Measurements from ENCODE around the gene ERGIC3.
A peak's percentile ranks its signal among the peaks of the same experiment; 100 is the strongest.
"Not testable (repeated sequence)": the region's sequence is repeated elsewhere in the genome, so short reads cannot be mapped to it uniquely, and the experiment has no call there.

Gene ERGIC3

GRCh38 chr20:35517767-35518166 is 24.1 kb upstream of the ERGIC3 start:
- not testable (repeated sequence) for H3K9me3 ChIP-seq (ENCODE audit: control insufficient read depth in 2 of 2, low read length in 2 of 2); H3K27ac ChIP-seq (ENCODE audit: low read depth in 2 of 2, low read length in 2 of 2); H3K4me1 ChIP-seq (ENCODE audit: control insufficient read depth in 2 of 2, insufficient read depth in 2 of 2, low read length in 2 of 2); H3K27me3 ChIP-seq (ENCODE audit: control insufficient read depth in 2 of 2, insufficient read depth in 2 of 2, low read length in 2 of 2); H3K4me3 ChIP-seq (ENCODE audit: low read length in 2 of 2); H3K9ac ChIP-seq (ENCODE audit: low read depth in 1 of 2, low read length in 2 of 2)
- peaks cover 0 to 15% of the 10 kb centered on the region in 2 donors for H3K36me3 ChIP-seq (ENCODE audit: control insufficient read depth in 2 of 2, insufficient read depth in 2 of 2, low read length in 2 of 2)

GRCh38 chr20:35518955-35519354 is 22.9 kb upstream of the ERGIC3 start:
- no peak overlapping the region for H3K27ac ChIP-seq (ENCODE audit: low read depth in 2 of 2, low read length in 2 of 2)
- peaks cover 0 to 11% of the 10 kb centered on the region in 2 donors for H3K36me3 ChIP-seq (ENCODE audit: control insufficient read depth in 2 of 2, insufficient read depth in 2 of 2, low read length in 2 of 2)
- no peak overlapping the region for H3K4me3 ChIP-seq (ENCODE audit: low read length in 2 of 2)
- H3K27me3 ChIP-seq (ENCODE audit: control insufficient read depth in 2 of 2, insufficient read depth in 2 of 2, low read length in 2 of 2), result no peaks in the 10 kb centered on the region
- H3K9ac ChIP-seq (ENCODE audit: low read depth in 1 of 2, low read length in 2 of 2), result no peak overlapping the region
- no peaks in the 10 kb centered on the region for H3K4me1 ChIP-seq (ENCODE audit: control insufficient read depth in 2 of 2, insufficient read depth in 2 of 2, low read length in 2 of 2)
- H3K9me3 ChIP-seq (ENCODE audit: control insufficient read depth in 2 of 2, low read length in 2 of 2), result no peaks in the 10 kb centered on the region

GRCh38 chr20:35523298-35523888 is 18.5 kb upstream of the ERGIC3 start:
- Histone ChIP-seq H3K9me3 (ENCODE audit: control insufficient read depth in 2 of 2, low read length in 2 of 2) (no peaks in the 10 kb centered on the region), H3K36me3 (ENCODE audit: control insufficient read depth in 2 of 2, insufficient read depth in 2 of 2, low read length in 2 of 2) (no peaks in the 10 kb centered on the region), H3K9ac (ENCODE audit: low read depth in 1 of 2, low read length in 2 of 2) (no peak overlapping the region), H3K4me1 (ENCODE audit: control insufficient read depth in 2 of 2, insufficient read depth in 2 of 2, low read length in 2 of 2) (no peaks in the 10 kb centered on the region), H3K4me3 (ENCODE audit: low read length in 2 of 2) (no peak overlapping the region), H3K27me3 (ENCODE audit: control insufficient read depth in 2 of 2, insufficient read depth in 2 of 2, low read length in 2 of 2) (no peaks in the 10 kb centered on the region), H3K27ac (ENCODE audit: low read depth in 2 of 2, low read length in 2 of 2) (no peak overlapping the region)

- Histone ChIP-seq H3K9me3 (ENCODE audit: control insufficient read depth in 2 of 2, low read length in 2 of 2) (no peaks in the 10 kb centered on the region), H3K4me3 (ENCODE audit: low read length in 2 of 2) (no peak overlapping the region), H3K4me1 (ENCODE audit: control insufficient read depth in 2 of 2, insufficient read depth in 2 of 2, low read length in 2 of 2) (no peaks in the 10 kb centered on the region), H3K27ac (ENCODE audit: low read depth in 2 of 2, low read length in 2 of 2) (no peak overlapping the region), H3K9ac (ENCODE audit: low read depth in 1 of 2, low read length in 2 of 2) (no peak overlapping the region), H3K36me3 (ENCODE audit: control insufficient read depth in 2 of 2, insufficient read depth in 2 of 2, low read length in 2 of 2) (no peaks in the 10 kb centered on the region), H3K27me3 (ENCODE audit: control insufficient read depth in 2 of 2, insufficient read depth in 2 of 2, low read length in 2 of 2) (no peaks in the 10 kb centered on the region)
Measured at GRCh38 chr20:35525639-35526038, 16.2 kb upstream of the ERGIC3 start.

- no peaks in the 10 kb centered on the region for H3K36me3 ChIP-seq (ENCODE audit: control insufficient read depth in 2 of 2, insufficient read depth in 2 of 2, low read length in 2 of 2)
- H3K9me3 ChIP-seq (ENCODE audit: control insufficient read depth in 2 of 2, low read length in 2 of 2), result no peaks in the 10 kb centered on the region
- no peaks in the 10 kb centered on the region for H3K27me3 ChIP-seq (ENCODE audit: control insufficient read depth in 2 of 2, insufficient read depth in 2 of 2, low read length in 2 of 2)
- H3K4me1 ChIP-seq (ENCODE audit: control insufficient read depth in 2 of 2, insufficient read depth in 2 of 2, low read length in 2 of 2), result no peaks in the 10 kb centered on the region
- H3K9ac ChIP-seq (ENCODE audit: low read depth in 1 of 2, low read length in 2 of 2), result no peak overlapping the region
- H3K4me3 ChIP-seq (ENCODE audit: low read length in 2 of 2), result no peak overlapping the region
- H3K27ac ChIP-seq (ENCODE audit: low read depth in 2 of 2, low read length in 2 of 2), result no peak overlapping the region
Measured at GRCh38 chr20:35527122-35527769, 14.6 kb upstream of the ERGIC3 start.

GRCh38 chr20:35529552-35529951 is 12.3 kb upstream of the ERGIC3 start, which contains the start of gene C20orf173:
Gene C20orf173 (minus strand): TSS chr20:35529652. CDS start chr20:35529373, 279 bp downstream.
- Histone ChIP-seq H3K4me3 (ENCODE audit: low read length in 2 of 2) (no peak within 1 kb of the TSS), H3K36me3 (ENCODE audit: control insufficient read depth in 2 of 2, insufficient read depth in 2 of 2, low read length in 2 of 2) (no peaks in the 10 kb centered on the region), H3K9me3 (ENCODE audit: control insufficient read depth in 2 of 2, low read length in 2 of 2) (no peaks in the 10 kb centered on the region), H3K27me3 (ENCODE audit: control insufficient read depth in 2 of 2, insufficient read depth in 2 of 2, low read length in 2 of 2) (no peaks in the 10 kb centered on the region), H3K27ac (ENCODE audit: low read depth in 2 of 2, low read length in 2 of 2) (no peak within 1 kb of the TSS), H3K4me1 (ENCODE audit: control insufficient read depth in 2 of 2, insufficient read depth in 2 of 2, low read length in 2 of 2) (no peaks in the 10 kb centered on the region), H3K9ac (ENCODE audit: low read depth in 1 of 2, low read length in 2 of 2) (no peak within 1 kb of the TSS)

GRCh38 chr20:35539756-35540212 is 2.1 kb upstream of the ERGIC3 start:
- peaks cover 2 to 10% of the 10 kb centered on the region in 2 donors for H3K36me3 ChIP-seq (ENCODE audit: control insufficient read depth in 2 of 2, insufficient read depth in 2 of 2, low read length in 2 of 2)
- H3K27ac ChIP-seq (ENCODE audit: low read depth in 2 of 2, low read length in 2 of 2), result no peak overlapping the region
- H3K4me3 ChIP-seq (ENCODE audit: low read length in 2 of 2), result peak overlapping the region in 1 of 2 donors; percentile 48
- no peaks in the 10 kb centered on the region for H3K9me3 ChIP-seq (ENCODE audit: control insufficient read depth in 2 of 2, low read length in 2 of 2)
- H3K27me3 ChIP-seq (ENCODE audit: control insufficient read depth in 2 of 2, insufficient read depth in 2 of 2, low read length in 2 of 2), result no peaks in the 10 kb centered on the region
- H3K4me1 ChIP-seq (ENCODE audit: control insufficient read depth in 2 of 2, insufficient read depth in 2 of 2, low read length in 2 of 2), result peaks cover 0 to 10% of the 10 kb centered on the region in 2 donors
- H3K9ac ChIP-seq (ENCODE audit: low read depth in 1 of 2, low read length in 2 of 2), result no peak overlapping the region

- no peak overlapping the region for H3K27ac ChIP-seq (ENCODE audit: low read depth in 2 of 2, low read length in 2 of 2)
- no peaks in the 10 kb centered on the region for H3K27me3 ChIP-seq (ENCODE audit: control insufficient read depth in 2 of 2, insufficient read depth in 2 of 2, low read length in 2 of 2)
- peak overlapping the region; percentile 88 to 94 for H3K4me3 ChIP-seq (ENCODE audit: low read length in 2 of 2)
- peak overlapping the region in 1 of 2 donors; percentile 81 for H3K9ac ChIP-seq (ENCODE audit: low read depth in 1 of 2, low read length in 2 of 2)
- H3K36me3 ChIP-seq (ENCODE audit: control insufficient read depth in 2 of 2, insufficient read depth in 2 of 2, low read length in 2 of 2), result peaks cover 8 to 18% of the 10 kb centered on the region in 2 donors
- H3K4me1 ChIP-seq (ENCODE audit: control insufficient read depth in 2 of 2, insufficient read depth in 2 of 2, low read length in 2 of 2), result peaks cover 0 to 10% of the 10 kb centered on the region in 2 donors
- no peaks in the 10 kb centered on the region for H3K9me3 ChIP-seq (ENCODE audit: control insufficient read depth in 2 of 2, low read length in 2 of 2)
Measured at GRCh38 chr20:35541118-35541782, 628 bp upstream of the ERGIC3 start.

- Histone ChIP-seq H3K4me3 (ENCODE audit: low read length in 2 of 2) (no peak overlapping the region), H3K27me3 (ENCODE audit: control insufficient read depth in 2 of 2, insufficient read depth in 2 of 2, low read length in 2 of 2) (no peaks in the 10 kb centered on the region), H3K9me3 (ENCODE audit: control insufficient read depth in 2 of 2, low read length in 2 of 2) (no peaks in the 10 kb centered on the region), H3K9ac (ENCODE audit: low read depth in 1 of 2, low read length in 2 of 2) (no peak overlapping the region), H3K36me3 (ENCODE audit: control insufficient read depth in 2 of 2, insufficient read depth in 2 of 2, low read length in 2 of 2) (peaks cover 14 to 25% of the 10 kb centered on the region in 2 donors), H3K4me1 (ENCODE audit: control insufficient read depth in 2 of 2, insufficient read depth in 2 of 2, low read length in 2 of 2) (peaks cover 0 to 10% of the 10 kb centered on the region in 2 donors), H3K27ac (ENCODE audit: low read depth in 2 of 2, low read length in 2 of 2) (no peak overlapping the region)
Measured at GRCh38 chr20:35542990-35543389, 1.1 kb downstream of the ERGIC3 start.

GRCh38 chr20:35544436-35544835 is 2.6 kb downstream of the ERGIC3 start:
- no peak overlapping the region for H3K27ac ChIP-seq (ENCODE audit: low read depth in 2 of 2, low read length in 2 of 2)
- peaks cover 0 to 10% of the 10 kb centered on the region in 2 donors for H3K4me1 ChIP-seq (ENCODE audit: control insufficient read depth in 2 of 2, insufficient read depth in 2 of 2, low read length in 2 of 2)
- H3K27me3 ChIP-seq (ENCODE audit: control insufficient read depth in 2 of 2, insufficient read depth in 2 of 2, low read length in 2 of 2), result no peaks in the 10 kb centered on the region
- H3K36me3 ChIP-seq (ENCODE audit: control insufficient read depth in 2 of 2, insufficient read depth in 2 of 2, low read length in 2 of 2), result peaks cover 24 to 37% of the 10 kb centered on the region in 2 donors
- H3K9me3 ChIP-seq (ENCODE audit: control insufficient read depth in 2 of 2, low read length in 2 of 2), result no peaks in the 10 kb centered on the region
- no peak overlapping the region for H3K4me3 ChIP-seq (ENCODE audit: low read length in 2 of 2)
- H3K9ac ChIP-seq (ENCODE audit: low read depth in 1 of 2, low read length in 2 of 2), result no peak overlapping the region

All from mucosa of rectum (tissue), 2 donors.